OCI-LY7 (cell line): ENCODE measurements around the gene SSBP4. TPM values are rescaled to one million over a fixed set of nuclear protein-coding genes. Genes with fewer than 3 reads are reported as not detected.
A peak's percentile ranks its signal among the peaks of the same experiment; 100 is the strongest.

ENCODE experiments used
- BruUV-seq: library from RNA; stranded (reverse); fragments of 400-500 nt; replicated peaks from 2 replicates; lab custom pipeline; 2021; lab: Mats Ljungman, UMichigan
- CTCF ChIA-PET: fragments of 300-600 bp; sonication (Branson Sonifier 250); formaldehyde crosslinking; loops from one replicate; lab custom pipeline; 2022; ENCODE audit warnings: antibody characterized with exemption; ENCODE audit not compliant: unreplicated experiment; lab: Charles Lee
- POLR2A ChIA-PET: fragments of 300-600 bp; sonication (Branson Sonifier 250); formaldehyde crosslinking; loops from one replicate; lab custom pipeline; 2022; ENCODE audit warnings: antibody characterized with exemption; lab: Charles Lee
- DNase-seq: peaks from one replicate; pipeline ENCODE4 v3.0.0-alpha.2; 2015; ENCODE audit warnings: low spot score
- H2AFZ ChIP-seq: fragments of 200-600 bp; sonication (generic), shearing (Covaris generic); 2 replicates; pipeline ENCODE4 v1.6.1; 2014; ENCODE audit warnings: mild to moderate bottlenecking, antibody characterized with exemption, low read length, moderate library complexity
- H3K27ac ChIP-seq: fragments of 200-600 bp; sonication (generic); 2 replicates; pipeline ENCODE4 v1.5.1; 2014; ENCODE audit warnings: mixed run types, low read depth, mild to moderate bottlenecking, moderate library complexity, low read length, inconsistent platforms; ENCODE audit not compliant: poor library complexity, severe bottlenecking
- H3K36me3 ChIP-seq: fragments of 200-600 bp; sonication (generic); 2 replicates; pipeline ENCODE4 v1.6.1; 2014; ENCODE audit warnings: mild to moderate bottlenecking, antibody characterized with exemption, low read length, moderate library complexity, mixed read lengths; ENCODE audit not compliant: insufficient read depth
- H3K4me1 ChIP-seq: fragments of 200-600 bp; sonication (generic); 2 replicates; pipeline ENCODE4 v1.5.1; 2014; ENCODE audit warnings: mild to moderate bottlenecking, low read length; ENCODE audit not compliant: insufficient read depth, poor library complexity, severe bottlenecking
- H3K4me2 ChIP-seq: fragments of 200-600 bp; sonication (generic); 2 replicates; pipeline ENCODE4 v1.6.1; 2014; ENCODE audit warnings: mild to moderate bottlenecking, low read length
- H3K4me3 ChIP-seq: fragments of 200-600 bp; sonication (generic); 2 replicates; pipeline ENCODE4 v1.5.1; 2014; ENCODE audit warnings: mild to moderate bottlenecking, low read depth, low read length; ENCODE audit not compliant: poor library complexity, severe bottlenecking
- H3K79me2 ChIP-seq: fragments of 200-600 bp; sonication (generic); 2 replicates; pipeline ENCODE4 v1.6.1; 2016; ENCODE audit warnings: low read depth, mild to moderate bottlenecking, low read length, moderate library complexity, mixed read lengths; ENCODE audit not compliant: insufficient read depth
- H3K9me2 ChIP-seq: fragments of 200-600 bp; sonication (generic); 2 replicates; pipeline ENCODE4 v1.6.1; 2016; ENCODE audit warnings: mild to moderate bottlenecking, low read length, mixed read lengths; ENCODE audit not compliant: insufficient read depth
- H3K9me3 ChIP-seq: fragments of 200-600 bp; sonication (generic); 2 replicates; pipeline ENCODE4 v1.6.1; 2014; ENCODE audit warnings: mild to moderate bottlenecking, mixed run types, low read length, mixed read lengths
- H4K20me1 ChIP-seq: fragments of 200-600 bp; sonication (generic); 2 replicates; pipeline ENCODE4 v1.6.1; 2014; ENCODE audit warnings: mild to moderate bottlenecking, antibody characterized with exemption, low read length, moderate library complexity, mixed read lengths; ENCODE audit not compliant: insufficient read depth
- EZH2phosphoT487 ChIP-seq: fragments of 200-600 bp; sonication (generic); IDR thresholded peaks from 2 replicates; pipeline ENCODE4 v1.6.1; 2018; ENCODE audit warnings: low read depth, borderline replicate concordance, mild to moderate bottlenecking, mixed run types, antibody characterized with exemption, low read length, moderate library complexity, mixed read lengths
- intact Hi-C: fragments of 100-400 bp; cut with micrococcal nuclease; formaldehyde crosslinking; loops from one replicate; pipeline ENCODE4 v1.10.0; 2022; ENCODE audit not compliant: unreplicated experiment
- total RNA-seq, 2 experiments: library from RNA; depleted of rRNA in 1 of 2; stranded (reverse); fragments of >200 nt in 1 of 2; shearing (Covaris generic) in 1 of 2; gene quantifications; 2 replicates each; pipeline ENCODE4 v1.2.3, GENCODE V29; 2014 to 2022
- TF ChIP-seq, protein P1 (sequence below): fragments of 200-600 bp; sonication (generic); conservative IDR thresholded peaks from 2 replicates; pipeline ENCODE4 v1.5.1; 2014; ENCODE audit warnings: mild to moderate bottlenecking, antibody characterized with exemption, low read length, moderate library complexity, mixed read lengths

The SSBP4 gene
- total RNA-seq, 2 experiments from 2014 or later, result 92.9 to 117 TPM

DNA sequence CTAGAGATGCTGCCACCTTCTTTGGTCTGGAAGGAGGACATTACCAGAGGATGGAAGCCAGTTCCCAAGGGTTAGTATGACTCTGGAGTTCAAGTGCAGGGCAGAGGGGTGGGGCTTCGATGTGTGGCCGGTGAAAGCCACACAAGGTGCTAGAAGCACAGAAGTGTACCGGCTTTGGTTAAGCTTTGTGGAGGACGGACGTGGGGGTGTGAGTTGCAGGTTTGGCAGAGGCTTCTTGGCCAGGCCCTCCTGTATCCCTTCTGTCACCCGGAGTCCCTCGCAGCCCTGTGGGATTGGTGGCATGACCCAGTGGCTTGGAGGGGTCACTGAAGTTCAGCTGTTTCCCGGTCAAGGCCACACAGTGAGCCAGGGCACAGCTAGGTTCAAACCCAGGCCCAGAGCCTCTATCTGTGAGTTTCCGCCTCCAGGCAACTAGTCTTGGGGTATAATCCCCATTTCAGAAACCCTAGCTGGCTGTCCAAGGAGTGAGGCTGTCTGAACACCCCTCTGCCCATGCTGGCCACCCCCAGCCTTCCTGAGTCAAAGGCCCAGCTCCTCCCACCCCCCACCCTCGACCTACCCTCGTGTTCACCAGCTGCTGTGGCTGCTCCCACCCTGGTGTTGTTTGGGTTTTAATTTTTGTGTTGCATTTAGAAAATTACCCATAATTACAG is 4.6 kb upstream of the SSBP4 start:
- Histone ChIP-seq H3K4me1 (peaks cover 50% of the 10 kb centered on the region), H3K4me3 (no peak overlapping the region), H3K27ac (no peak overlapping the region), H3K9me3 (no peaks in the 10 kb centered on the region), H3K79me2 (no peaks in the 10 kb centered on the region), H3K4me2 (peak overlapping the region; percentile 40), H3K9me2 (no peaks in the 10 kb centered on the region), H2AFZ (peak overlapping the region; percentile 47), H4K20me1 (no peaks in the 10 kb centered on the region), H3K36me3 (no peaks in the 10 kb centered on the region)
- TF ChIP-seq, protein P1, sequence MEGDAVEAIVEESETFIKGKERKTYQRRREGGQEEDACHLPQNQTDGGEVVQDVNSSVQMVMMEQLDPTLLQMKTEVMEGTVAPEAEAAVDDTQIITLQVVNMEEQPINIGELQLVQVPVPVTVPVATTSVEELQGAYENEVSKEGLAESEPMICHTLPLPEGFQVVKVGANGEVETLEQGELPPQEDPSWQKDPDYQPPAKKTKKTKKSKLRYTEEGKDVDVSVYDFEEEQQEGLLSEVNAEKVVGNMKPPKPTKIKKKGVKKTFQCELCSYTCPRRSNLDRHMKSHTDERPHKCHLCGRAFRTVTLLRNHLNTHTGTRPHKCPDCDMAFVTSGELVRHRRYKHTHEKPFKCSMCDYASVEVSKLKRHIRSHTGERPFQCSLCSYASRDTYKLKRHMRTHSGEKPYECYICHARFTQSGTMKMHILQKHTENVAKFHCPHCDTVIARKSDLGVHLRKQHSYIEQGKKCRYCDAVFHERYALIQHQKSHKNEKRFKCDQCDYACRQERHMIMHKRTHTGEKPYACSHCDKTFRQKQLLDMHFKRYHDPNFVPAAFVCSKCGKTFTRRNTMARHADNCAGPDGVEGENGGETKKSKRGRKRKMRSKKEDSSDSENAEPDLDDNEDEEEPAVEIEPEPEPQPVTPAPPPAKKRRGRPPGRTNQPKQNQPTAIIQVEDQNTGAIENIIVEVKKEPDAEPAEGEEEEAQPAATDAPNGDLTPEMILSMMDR, result no peak
- TF ChIP-seq EZH2phosphoT487, result no peak
- CTCF ChIA-PET, result no interaction called here
- intact Hi-C loops, result no loop called here
- no peak for DNase-seq
- BruUV-seq, result no TSS peak
- POLR2A ChIA-PET, result interaction anchor here (0.6 kb wide), 1 partner anchor 208 kb away, joined by 3 read pairs; no protein-coding TSS in a partner anchor

DNA sequence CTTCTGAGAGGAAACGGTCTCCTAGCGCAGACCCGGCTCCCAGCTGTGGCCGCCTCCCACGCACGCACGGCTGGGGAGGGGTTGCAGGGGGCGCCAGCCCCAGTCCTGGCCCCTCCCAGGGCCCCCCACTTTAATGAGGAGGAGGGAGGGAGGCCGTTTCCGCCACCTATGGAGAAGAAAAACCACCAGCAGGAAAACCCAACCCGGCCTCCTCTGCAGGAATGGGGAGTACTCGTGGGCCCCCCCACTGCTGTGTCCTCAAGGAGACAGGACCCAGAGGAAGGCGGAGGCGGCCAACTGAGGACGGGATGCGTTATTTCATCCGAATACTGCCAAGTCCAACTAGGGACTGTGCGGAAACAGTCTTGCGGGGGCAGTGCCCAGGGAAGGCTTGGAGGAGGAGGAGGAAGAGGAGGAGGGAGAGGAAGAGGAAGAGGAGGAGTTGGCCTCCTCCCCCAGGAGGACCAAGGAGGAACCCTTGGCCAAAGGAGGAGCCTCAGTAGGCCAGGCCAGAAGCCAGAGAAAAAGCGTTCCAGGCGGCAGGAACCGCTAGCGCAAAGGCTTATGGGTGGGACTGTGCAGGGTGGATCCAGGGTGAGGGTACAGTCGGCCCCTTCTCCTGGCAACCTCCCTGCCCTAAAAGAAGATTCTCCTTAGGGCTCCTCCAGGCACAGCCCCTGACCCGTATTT is 3.9 kb upstream of the SSBP4 start:
- Histone ChIP-seq H3K36me3 (no peaks in the 10 kb centered on the region), H3K4me3 (no peak overlapping the region), H4K20me1 (no peaks in the 10 kb centered on the region), H3K4me1 (peaks cover 50% of the 10 kb centered on the region), H3K27ac (no peak overlapping the region), H3K4me2 (peak overlapping the region; percentile 40), H2AFZ (peak overlapping the region; percentile 47), H3K9me3 (no peaks in the 10 kb centered on the region), H3K79me2 (peaks cover 2% of the 10 kb centered on the region; the same call in 1 of the 2 replicates), H3K9me2 (no peaks in the 10 kb centered on the region)
- DNase-seq, result no peak
- no TSS peak for BruUV-seq
- intact Hi-C loops, result no loop called here
- ChIA-PET CTCF (no interaction called here), POLR2A (interaction anchor here (0.6 to 1.0 kb wide), 2 partner anchors 10 to 209 kb away, joined by 3 read pairs; no protein-coding TSS in a partner anchor)
- TF ChIP-seq EZH2phosphoT487, result no peak
- TF ChIP-seq, protein P1, result no peak

DNA sequence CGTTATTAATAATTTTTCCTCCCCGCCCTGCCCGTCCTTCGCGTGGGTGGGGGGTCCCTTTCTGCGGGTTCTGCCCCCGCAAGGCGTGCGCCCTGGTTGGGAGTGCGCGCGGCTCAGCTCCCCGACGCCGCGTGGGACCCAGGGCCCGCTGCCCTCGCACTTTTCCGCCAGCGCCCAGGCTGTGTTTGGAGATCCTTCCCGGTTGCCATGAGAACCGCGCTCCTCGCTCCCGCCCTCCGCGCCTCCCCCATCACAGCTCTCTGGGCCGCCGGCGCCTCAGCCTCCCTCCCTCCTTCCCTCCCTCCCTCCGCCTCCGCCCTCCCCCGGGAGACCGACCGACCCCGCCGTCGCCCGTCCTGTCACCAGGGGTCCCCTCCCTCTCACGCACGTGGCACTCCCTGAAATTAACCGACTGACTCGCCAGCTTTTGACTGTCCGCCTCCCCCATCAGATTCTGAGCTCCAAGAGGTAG is 2.4 kb upstream of the SSBP4 start:
- ChIA-PET CTCF (no interaction called here), POLR2A (no interaction called here)
- Histone ChIP-seq H3K27ac (no peak overlapping the region), H4K20me1 (no peaks in the 10 kb centered on the region), H3K4me1 (peaks cover 62% of the 10 kb centered on the region), H3K79me2 (peaks cover 5% of the 10 kb centered on the region; the same call in 1 of the 2 replicates), H2AFZ (no peak overlapping the region), H3K4me2 (peak overlapping the region; percentile 71), H3K4me3 (no peak overlapping the region), H3K9me2 (no peaks in the 10 kb centered on the region), H3K36me3 (no peaks in the 10 kb centered on the region), H3K9me3 (no peaks in the 10 kb centered on the region)
- TF ChIP-seq EZH2phosphoT487, result no peak
- TF ChIP-seq, protein P1, result no peak
- no peak for DNase-seq
- intact Hi-C loops, result no loop called here
- no TSS peak for BruUV-seq
